Mucosa of descending colon (tissue), 3 donors: ENCODE data around the gene AKAP6. TPM values are rescaled to one million over a fixed set of nuclear protein-coding genes. Genes with fewer than 3 reads are reported as not detected.

Source experiments
- ATAC-seq: fragments of 200-7000 bp; cut with Tn5 transposase; one replicate; pipeline ENCODE4 v1.9.1; 2020; ENCODE audit warnings: mild to moderate bottlenecking, moderate library complexity
- DNase-seq, 3 donors: peaks; one replicate each; pipeline ENCODE4 v3.0.0-alpha.2; 2020
- H3K36me3 ChIP-seq: fragments of 200-600 bp; one replicate; pipeline ENCODE4 v1.8.0; 2021; ENCODE audit warnings: low read depth, mild to moderate bottlenecking
- H3K4me1 ChIP-seq: fragments of 200-600 bp; one replicate; pipeline ENCODE4 v1.8.0; 2021; ENCODE audit warnings: low read depth, mild to moderate bottlenecking
- H3K4me3 ChIP-seq: fragments of 200-600 bp; one replicate; pipeline ENCODE4 v1.8.0; 2021; ENCODE audit warnings: mild to moderate bottlenecking
- H3K9me3 ChIP-seq: fragments of 200-600 bp; one replicate; pipeline ENCODE4 v1.8.0; 2021; ENCODE audit warnings: mild to moderate bottlenecking
- CTCF ChIP-seq: fragments of 200-600 bp; IDR thresholded peaks from one replicate; pipeline ENCODE4 v1.8.0; 2022; ENCODE audit warnings: antibody characterized with exemption, mild to moderate bottlenecking
- intact Hi-C, 2 donors: fragments of 100-400 bp; cut with DNase I in 1 of 2; cut with micrococcal nuclease in 1 of 2; formaldehyde crosslinking; loops; one replicate each; pipeline versions ENCODE4 v1.11.0 to v1.11.1; 2022; cut with DNase I, micrococcal nuclease
- total RNA-seq, 3 donors: library from RNA; stranded (reverse); fragmentation: NEBNext Ultra II Directional in 2 of 3; extraction: Animal tissue kit (Norgen Biotek cat#: 25700) in 2 of 3; gene quantifications; one replicate each; pipeline versions ENCODE4 v1.2.1 to v1.2.4, GENCODE V29; 2021 to 2023
- donor health status: DM: no; HTN: no; CAD: no; lungs with moderate emphysema.
- donor health status: DM: no; HTN: no; CAD: no.
- donor health status: DM: no; HTN: yes; CAD: no.

AKAP6 gene
- total RNA-seq, 3 donors from 2014 or later: 4.2 to 30.8 (median 5.4) TPM

- no peak for DNase-seq
- no peak for ATAC-seq
- intact Hi-C loops: no loop called here
- Histone ChIP-seq H3K9me3 (no peaks in the 10 kb centered on the region), H3K4me3 (no peak overlapping the region), H3K36me3 (no peaks in the 10 kb centered on the region), H3K4me1 (no peaks in the 10 kb centered on the region)
- TF ChIP-seq CTCF: no peak
These were observed 300.1 kb downstream of the AKAP6 start for GRCh38 chr14:32629236-32629635.

- intact Hi-C loops: no loop called here
- no peaks in the 10 kb centered on the region for H3K9me3 ChIP-seq
- no peaks in the 10 kb centered on the region for H3K36me3 ChIP-seq
- no peak for ATAC-seq
- DNase-seq: no peak
- H3K4me1 ChIP-seq: no peaks in the 10 kb centered on the region
- no peak for TF ChIP-seq CTCF
- no peak overlapping the region for H3K4me3 ChIP-seq
These were observed 301.6 kb downstream of the AKAP6 start for GRCh38 chr14:32630701-32631100.

- no peak for ATAC-seq
These were observed 304.2 kb downstream of the AKAP6 start for GRCh38 chr14:32633224-32633859.

GRCh38 chr14:32633930-32634329, 304.8 kb downstream of the AKAP6 start:
- no peak overlapping the region for H3K4me3 ChIP-seq
- ATAC-seq: no peak
- no peaks in the 10 kb centered on the region for H3K4me1 ChIP-seq
- no peaks in the 10 kb centered on the region for H3K36me3 ChIP-seq
- TF ChIP-seq CTCF: no peak
- no peak for DNase-seq
- H3K9me3 ChIP-seq: no peaks in the 10 kb centered on the region
- intact Hi-C loops: no loop called here

More at GRCh38 chr14:32633224-32633859, 304.2 kb downstream of the AKAP6 start:
- no peak overlapping the region for H3K4me3 ChIP-seq
- no peaks in the 10 kb centered on the region for H3K9me3 ChIP-seq
- TF ChIP-seq CTCF: no peak
- H3K4me1 ChIP-seq: no peaks in the 10 kb centered on the region
- DNase-seq: no peak
- intact Hi-C loops: no loop called here
- H3K36me3 ChIP-seq: no peaks in the 10 kb centered on the region

- Histone ChIP-seq H3K4me1 (no peaks in the 10 kb centered on the region), H3K4me3 (no peak overlapping the region), H3K36me3 (no peaks in the 10 kb centered on the region), H3K9me3 (no peaks in the 10 kb centered on the region)
- no peak for ATAC-seq
- DNase-seq: no peak
- no peak for TF ChIP-seq CTCF
- intact Hi-C loops: no loop called here
These were observed 306.1 kb downstream of the AKAP6 start for GRCh38 chr14:32635061-32635719.
